Neuron (in vitro differentiated cells): ENCODE measurements around the gene PHKA1.
"Not testable (repeated sequence)": the region's sequence is repeated elsewhere in the genome, so short reads cannot be mapped to it uniquely, and the experiment has no call there.

Experiments used
- H2AFZ ChIP-seq: one replicate; pipeline ENCODE4 v1.6.1; 2013; ENCODE audit warnings: low read depth, mild to moderate bottlenecking, inconsistent platforms, low read length, moderate library complexity
- H3K27me3 ChIP-seq: one replicate; pipeline ENCODE4 v1.6.1; 2013; ENCODE audit warnings: low read length; ENCODE audit not compliant: insufficient read depth
- H3K36me3 ChIP-seq: one replicate; pipeline ENCODE4 v1.6.1; 2013; ENCODE audit warnings: low read length; ENCODE audit not compliant: insufficient read depth
- H3K4me1 ChIP-seq: one replicate; pipeline ENCODE4 v1.6.1; 2013; ENCODE audit warnings: low read length; ENCODE audit not compliant: insufficient read depth
- H3K4me3 ChIP-seq: 2 replicates; pipeline ENCODE4 v1.5.1; 2013; ENCODE audit warnings: mild to moderate bottlenecking, low read length, moderate library complexity
- H3K9me3 ChIP-seq: one replicate; pipeline ENCODE4 v1.6.1; 2013; ENCODE audit warnings: low read length

The PHKA1 gene

DNA sequence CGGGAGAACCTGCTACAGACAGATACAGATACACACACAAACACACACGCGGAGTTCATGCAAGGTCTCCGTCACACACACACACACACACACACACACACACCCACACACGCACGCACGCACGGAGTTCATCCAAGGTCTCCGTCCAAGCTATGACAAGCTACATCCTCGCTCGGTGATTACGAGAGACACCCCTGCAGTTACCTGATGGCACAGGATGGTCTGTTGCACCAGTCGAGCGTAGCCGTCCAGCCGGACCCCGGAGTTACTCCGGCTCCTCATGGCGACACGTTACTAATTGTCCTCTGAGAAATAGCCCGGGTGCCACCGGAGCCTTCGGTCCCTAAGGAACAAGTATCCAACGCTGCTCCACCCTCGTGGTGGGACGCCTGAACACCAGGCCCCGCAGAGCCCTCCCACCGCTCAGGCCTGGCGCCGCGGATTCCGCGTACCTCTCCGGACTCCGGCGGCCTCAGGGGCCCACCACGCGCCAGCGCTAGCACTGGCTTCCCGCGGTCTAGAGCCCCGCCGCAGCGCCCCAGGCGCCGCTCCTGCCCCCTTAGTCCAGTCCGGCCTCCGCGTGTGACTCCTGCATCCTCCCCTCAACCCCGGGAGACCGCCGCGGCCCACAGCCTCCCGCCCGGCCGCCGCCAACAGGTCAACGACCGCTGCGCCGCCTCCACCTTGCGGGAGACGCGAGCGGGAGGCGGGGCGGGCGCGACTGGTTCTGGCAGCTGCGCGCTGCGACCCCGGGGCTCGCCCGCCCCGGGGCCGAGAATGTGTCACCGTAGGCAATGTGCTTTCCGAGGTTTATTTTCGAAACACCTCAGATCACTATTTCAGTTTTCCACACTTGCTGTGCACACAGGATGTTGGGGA lies at the start of gene PHKA1:
TSS of gene PHKA1 (minus strand) at position 708 of the 879 bp plus-strand sequence. CDS start at position 282, 426 bp downstream.
- not testable (repeated sequence) for H3K36me3 ChIP-seq, H3K9me3 ChIP-seq, H3K4me1 ChIP-seq, H3K27me3 ChIP-seq
- Histone ChIP-seq H3K4me3 (peak within 1 kb of the TSS; percentile 54), H2AFZ (peak within 1 kb of the TSS; percentile 41)

DNA sequence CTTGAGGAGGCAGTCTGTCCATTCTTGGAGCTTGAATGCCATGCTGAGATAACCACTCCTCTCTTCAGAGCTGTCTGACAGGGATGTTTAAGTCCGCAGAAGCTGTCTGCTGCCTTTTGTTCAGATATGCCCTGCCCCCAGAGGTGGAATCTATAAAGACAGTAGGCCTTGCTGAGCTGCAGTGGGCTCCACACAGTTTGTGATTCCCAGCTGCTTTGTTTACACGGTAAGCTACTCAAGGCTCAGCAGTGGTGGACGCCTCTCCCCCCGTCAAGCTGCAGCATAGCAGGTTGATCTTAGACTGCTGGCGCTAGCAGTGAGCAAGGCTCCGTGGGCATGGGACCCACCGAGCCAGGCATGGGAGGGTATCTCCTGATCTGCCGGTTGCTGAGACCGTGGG lies 46.3 kb upstream of the PHKA1 start:
- H3K4me3 ChIP-seq, result not testable (repeated sequence)

DNA sequence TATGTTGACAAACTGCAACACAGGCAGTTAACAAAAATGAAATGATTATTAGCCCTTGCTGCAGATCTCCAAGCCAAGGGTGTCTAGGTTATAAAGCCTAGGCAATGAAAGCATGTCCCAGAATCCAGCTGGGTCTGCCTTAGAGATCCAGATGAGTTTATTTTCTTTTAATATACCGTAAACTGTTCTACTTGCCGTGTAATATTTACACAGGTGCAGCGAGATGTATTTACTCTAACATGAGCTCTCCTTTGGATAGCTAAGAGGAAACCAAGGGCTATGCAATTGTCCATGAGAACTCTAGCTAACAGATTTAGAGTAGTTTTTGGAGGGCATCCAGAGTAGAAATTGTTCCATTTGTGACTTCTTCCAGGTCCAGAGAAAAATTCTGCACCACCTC lies 34.4 kb upstream of the PHKA1 start:
- H3K4me1 ChIP-seq, H3K27me3 ChIP-seq, H3K4me3 ChIP-seq, H3K9me3 ChIP-seq, H2AFZ ChIP-seq, H3K36me3 ChIP-seq: not testable (repeated sequence)

More for the DNA sequence above, 46.3 kb upstream of the PHKA1 start:
- not testable (repeated sequence) for H3K36me3 ChIP-seq, H2AFZ ChIP-seq, H3K27me3 ChIP-seq, H3K9me3 ChIP-seq, H3K4me1 ChIP-seq

DNA sequence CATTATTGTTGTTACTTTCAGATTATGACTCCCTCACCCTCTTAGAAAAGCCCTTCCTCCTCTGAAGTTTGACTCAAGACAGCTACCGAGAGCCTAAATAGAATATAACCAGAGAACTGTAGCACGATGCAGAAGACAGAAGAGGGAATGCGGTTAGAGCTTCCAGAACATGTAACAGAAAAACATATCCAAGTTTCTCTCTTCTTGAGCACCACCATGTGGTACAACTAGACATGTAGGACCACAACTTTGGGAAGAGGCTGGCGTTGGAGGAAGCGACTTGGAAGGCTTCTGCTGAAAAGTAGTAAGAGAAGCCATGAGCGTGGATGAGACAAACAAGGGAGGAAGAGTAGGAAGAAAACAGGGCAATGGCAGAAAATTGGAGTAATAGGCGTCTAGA lies 31.4 kb upstream of the PHKA1 start:
- H3K4me1 ChIP-seq, H2AFZ ChIP-seq, H3K36me3 ChIP-seq, H3K9me3 ChIP-seq, H3K4me3 ChIP-seq, H3K27me3 ChIP-seq: not testable (repeated sequence)

DNA sequence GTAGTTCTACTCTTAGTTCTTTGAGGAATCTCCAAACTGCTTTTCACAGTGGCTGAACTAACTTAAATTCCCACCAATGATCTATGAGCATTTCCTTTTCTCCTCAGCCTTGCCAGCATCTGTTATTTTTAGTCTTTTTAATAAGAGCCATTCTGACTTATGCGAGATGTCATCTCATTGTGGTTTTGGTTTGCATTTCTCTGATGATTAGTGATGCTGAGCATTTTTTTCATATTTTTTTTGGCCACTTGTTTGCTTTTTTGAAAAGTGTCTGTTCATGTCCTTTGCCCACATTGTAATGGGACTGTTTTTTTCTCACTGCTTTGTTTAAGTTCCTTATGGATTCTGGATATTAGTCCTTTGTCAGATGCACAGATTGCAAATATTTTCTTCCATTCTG lies 21.5 kb upstream of the PHKA1 start:
- H2AFZ ChIP-seq, result no peak overlapping the region
- H3K27me3 ChIP-seq, result peaks cover 3% of the 10 kb centered on the region
- no peaks in the 10 kb centered on the region for H3K36me3 ChIP-seq
- H3K4me3 ChIP-seq, result no peak overlapping the region
- no peaks in the 10 kb centered on the region for H3K4me1 ChIP-seq
- peaks cover 2% of the 10 kb centered on the region for H3K9me3 ChIP-seq

DNA sequence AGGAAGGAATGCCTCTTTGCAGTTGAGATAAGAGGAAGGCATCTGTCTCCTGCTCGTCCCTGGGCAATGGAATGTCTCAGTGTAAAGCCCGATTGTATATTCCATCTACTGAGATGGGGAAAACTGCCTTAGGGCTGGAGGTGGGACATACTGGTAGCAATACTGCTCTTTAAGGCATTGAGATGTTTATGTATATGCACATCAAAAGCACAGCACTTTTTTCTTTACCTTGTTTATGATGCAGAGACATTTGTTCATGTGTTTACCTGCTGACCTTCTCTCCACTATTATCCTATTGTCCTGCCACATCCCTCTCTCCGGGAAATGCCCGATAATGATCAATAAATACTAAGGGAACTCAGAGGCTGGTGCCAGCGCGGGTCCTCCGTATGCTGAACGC lies 19.5 kb upstream of the PHKA1 start:
- H3K9me3 ChIP-seq, H2AFZ ChIP-seq: not testable (repeated sequence)

DNA sequence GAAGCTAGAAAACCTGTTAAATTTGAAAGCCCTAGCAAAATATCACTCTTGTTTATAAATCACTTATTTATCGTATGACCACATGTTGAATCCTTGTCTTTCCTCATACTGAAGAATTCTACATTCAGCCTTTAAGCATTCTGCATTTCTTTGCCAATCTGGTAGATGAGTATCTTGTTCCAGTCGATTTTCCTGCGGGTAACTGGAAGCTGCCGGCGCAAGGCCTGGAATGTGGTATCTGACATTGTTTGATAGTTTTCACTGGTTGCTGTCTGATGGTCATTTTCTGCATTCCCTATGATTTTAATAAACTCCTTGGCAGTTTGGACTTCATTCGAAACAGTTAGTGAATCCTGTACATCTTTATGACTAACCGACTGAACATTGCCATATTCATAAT lies 13.7 kb upstream of the PHKA1 start:
- Histone ChIP-seq H2AFZ (no peak overlapping the region), H3K4me1 (no peaks in the 10 kb centered on the region), H3K9me3 (no peaks in the 10 kb centered on the region), H3K27me3 (peaks cover 5% of the 10 kb centered on the region), H3K36me3 (no peaks in the 10 kb centered on the region), H3K4me3 (no peak overlapping the region)

More for the DNA sequence above, 19.5 kb upstream of the PHKA1 start:
- not testable (repeated sequence) for H3K4me1 ChIP-seq, H3K27me3 ChIP-seq, H3K36me3 ChIP-seq, H3K4me3 ChIP-seq

DNA sequence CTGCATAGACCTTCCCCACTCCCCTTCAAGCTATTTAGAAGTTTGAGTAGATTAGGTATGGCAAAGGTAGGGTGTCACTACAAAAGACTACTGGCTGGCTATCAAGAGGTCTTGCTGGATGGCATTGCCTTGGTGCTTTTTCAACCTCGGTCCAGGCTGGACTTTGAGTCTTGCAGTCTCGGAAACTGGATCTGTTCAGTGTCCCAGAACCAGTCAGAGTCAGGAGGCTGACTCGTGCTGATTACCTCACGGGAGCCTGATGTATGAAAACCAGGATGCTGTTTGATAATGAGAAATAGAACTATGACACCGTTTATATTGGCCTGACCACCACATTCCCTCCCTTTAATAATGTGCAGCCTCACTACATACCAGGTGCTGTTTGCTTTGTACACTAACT lies 2.7 kb upstream of the PHKA1 start:
- Histone ChIP-seq H3K27me3 (no peaks in the 10 kb centered on the region), H3K9me3 (no peaks in the 10 kb centered on the region), H2AFZ (no peak overlapping the region), H3K4me3 (no peak overlapping the region), H3K4me1 (no peaks in the 10 kb centered on the region), H3K36me3 (no peaks in the 10 kb centered on the region)

DNA sequence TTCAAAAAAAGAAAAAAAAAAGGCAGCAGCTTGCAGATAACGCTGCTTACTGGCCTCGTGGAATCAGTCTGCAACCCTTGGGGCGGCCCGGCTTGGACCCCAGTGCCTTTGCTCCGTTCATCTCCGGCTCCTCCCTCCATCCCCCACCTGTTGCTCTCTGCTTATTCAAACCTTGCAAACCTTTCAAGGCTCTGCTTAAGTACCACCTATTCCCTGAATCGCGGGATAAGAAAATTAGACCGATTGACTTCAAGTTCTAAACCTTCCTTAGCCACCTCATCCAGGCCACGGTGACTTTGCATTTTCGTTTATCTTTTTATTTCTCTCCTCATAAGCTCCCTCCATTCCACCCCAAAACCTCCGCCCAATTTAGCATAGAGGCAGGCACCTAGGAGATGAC lies 1.4 kb upstream of the PHKA1 start:
- Histone ChIP-seq H3K9me3 (no peaks in the 10 kb centered on the region), H3K27me3 (no peaks in the 10 kb centered on the region), H3K4me3 (no peak overlapping the region), H3K36me3 (no peaks in the 10 kb centered on the region), H3K4me1 (no peaks in the 10 kb centered on the region), H2AFZ (no peak overlapping the region)

DNA sequence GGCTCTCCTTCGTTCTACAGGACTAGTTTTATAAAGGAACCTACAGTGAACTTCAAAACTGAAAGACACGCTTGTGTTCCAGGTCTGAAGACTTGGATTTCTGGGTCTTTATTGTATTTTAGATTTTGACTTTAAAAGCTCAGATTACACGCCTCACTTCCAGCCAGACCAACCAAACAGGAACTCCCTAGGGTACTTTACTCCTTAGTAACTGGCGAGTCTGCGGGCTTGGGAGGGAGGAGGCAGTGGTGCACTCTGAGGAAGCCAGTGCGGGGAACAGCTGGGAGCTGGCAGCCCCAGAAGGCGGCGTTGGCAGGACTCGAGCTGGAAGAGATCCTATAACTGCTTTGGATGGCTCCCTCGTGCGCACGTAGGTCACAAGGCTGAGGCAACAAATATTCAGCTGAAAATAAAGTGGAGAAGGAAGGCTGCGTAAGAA lies 391 bp upstream of the PHKA1 start:
- Histone ChIP-seq H3K36me3 (no peaks in the 10 kb centered on the region), H3K27me3 (no peaks in the 10 kb centered on the region), H3K4me1 (no peaks in the 10 kb centered on the region), H2AFZ (peak overlapping the region; percentile 41), H3K4me3 (peak overlapping the region; percentile 54), H3K9me3 (no peaks in the 10 kb centered on the region)

DNA sequence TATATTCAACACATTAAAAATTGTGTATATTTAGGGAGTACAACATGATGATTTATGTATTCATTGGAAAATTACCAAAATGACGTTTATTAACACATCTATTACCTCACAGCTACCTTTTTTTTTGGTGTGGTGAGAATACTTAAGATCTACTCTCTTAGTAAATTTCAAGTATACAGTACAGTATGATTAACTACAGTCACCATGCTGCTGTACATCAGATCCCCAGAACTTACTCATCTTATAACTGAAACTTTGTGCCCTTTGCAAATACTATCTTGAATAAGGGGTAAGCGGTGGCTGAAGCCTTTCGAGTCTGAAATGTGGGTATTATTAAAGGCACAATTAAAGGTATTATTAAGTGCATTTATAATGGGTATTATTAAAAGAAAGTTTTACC lies 976 bp downstream of the PHKA1 start:
- Histone ChIP-seq H3K27me3 (no peaks in the 10 kb centered on the region), H3K4me3 (peak overlapping the region; percentile 54), H3K36me3 (no peaks in the 10 kb centered on the region), H3K4me1 (no peaks in the 10 kb centered on the region), H2AFZ (no peak overlapping the region), H3K9me3 (no peaks in the 10 kb centered on the region)

DNA sequence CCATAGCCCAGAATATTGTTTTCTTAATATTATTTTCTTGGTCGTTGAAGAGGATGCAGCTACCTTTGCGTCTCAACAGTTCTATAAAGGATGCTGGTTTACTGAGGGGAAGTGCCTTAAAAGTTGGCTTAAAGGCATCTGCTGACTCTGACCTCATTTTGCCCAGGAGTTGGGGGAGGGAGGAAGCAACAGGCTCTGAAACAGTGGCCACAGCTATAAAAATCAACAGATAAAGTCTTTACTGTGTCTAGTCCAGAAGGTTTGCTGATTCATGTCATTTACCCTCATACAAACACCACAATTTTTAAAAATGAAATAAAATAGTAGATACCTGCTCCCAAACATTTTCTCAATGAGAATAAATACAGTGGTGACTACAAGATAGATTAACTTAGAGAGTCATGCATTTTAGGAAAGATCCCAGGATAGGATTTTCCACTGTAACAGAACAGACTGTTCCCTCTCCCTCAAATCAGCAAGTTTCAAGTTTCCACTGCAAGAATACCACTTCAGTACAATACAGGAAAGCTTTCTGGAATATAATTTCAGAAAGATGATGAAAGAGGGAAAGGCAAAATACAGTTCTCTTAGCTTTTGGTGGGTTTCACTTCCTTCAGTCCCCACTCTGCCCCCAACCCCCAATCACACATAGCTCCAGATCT lies 1.9 kb downstream of the PHKA1 start:
- no peaks in the 10 kb centered on the region for H3K27me3 ChIP-seq
- no peaks in the 10 kb centered on the region for H3K9me3 ChIP-seq
- H3K4me1 ChIP-seq, result no peaks in the 10 kb centered on the region
- H3K36me3 ChIP-seq, result no peaks in the 10 kb centered on the region
- H2AFZ ChIP-seq, result no peak overlapping the region
- no peak overlapping the region for H3K4me3 ChIP-seq

DNA sequence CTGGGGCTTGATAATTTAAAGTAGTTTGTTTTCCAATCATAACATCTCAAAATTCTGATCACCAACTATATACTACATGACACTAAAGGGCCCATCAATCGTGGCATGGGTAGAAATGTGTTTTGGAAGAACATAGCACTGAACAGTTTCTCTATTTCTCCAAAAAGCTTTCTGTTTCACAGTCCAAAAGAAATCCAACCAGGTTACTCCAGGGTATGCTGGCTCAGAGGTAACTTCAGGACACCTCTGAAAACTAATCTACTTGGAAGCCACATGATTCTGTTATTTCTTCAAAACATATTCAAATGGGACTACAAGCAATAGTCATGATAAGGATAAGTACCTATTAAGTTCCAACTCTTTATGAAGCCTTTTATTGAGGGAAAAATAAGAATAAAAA lies 8.3 kb downstream of the PHKA1 start:
- no peaks in the 10 kb centered on the region for H3K36me3 ChIP-seq
- no peak overlapping the region for H2AFZ ChIP-seq
- H3K9me3 ChIP-seq, result no peaks in the 10 kb centered on the region
- no peak overlapping the region for H3K4me3 ChIP-seq
- no peaks in the 10 kb centered on the region for H3K4me1 ChIP-seq
- no peaks in the 10 kb centered on the region for H3K27me3 ChIP-seq
